Astrocyte (in vitro differentiated cells and primary cell): ENCODE results near the gene MPND.

Experiments used
- CTCF ChIP-seq: IDR thresholded peaks from 2 replicates; pipeline ENCODE4 v1.5.1; 2011; ENCODE audit warnings: low read depth, mild to moderate bottlenecking, inconsistent platforms, low read length, moderate library complexity; ENCODE audit not compliant: insufficient read depth
- EZH2 ChIP-seq: IDR thresholded peaks from 2 replicates; pipeline ENCODE4 v1.6.1; 2012; ENCODE audit warnings: mild to moderate bottlenecking, low read length, inconsistent platforms; ENCODE audit not compliant: insufficient read depth

DNA sequence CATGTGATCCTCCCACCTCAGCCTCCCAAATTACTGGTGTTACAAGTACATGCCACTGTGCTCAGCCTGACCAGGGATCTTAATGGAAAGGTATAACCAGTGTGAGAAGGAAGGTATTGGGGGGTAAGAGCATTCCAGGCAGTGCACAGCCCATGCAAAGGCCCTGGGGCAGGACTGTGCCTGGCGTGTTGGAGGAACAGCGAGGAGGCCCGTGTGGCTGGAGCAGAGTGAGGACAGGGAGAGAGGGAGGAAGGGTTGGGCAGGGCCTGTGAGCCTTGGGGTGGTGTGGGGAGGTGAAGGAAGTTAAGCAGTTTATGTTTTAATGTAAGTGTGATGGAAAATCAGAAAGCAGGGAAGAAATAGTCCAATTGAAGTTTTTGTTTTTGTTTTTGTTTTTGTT lies 42.8 kb upstream of the MPND start:
- no peak for TF ChIP-seq EZH2
- TF ChIP-seq CTCF: no peak
